ENCODE data around the gene DNAJC2.

Gene DNAJC2

DNA sequence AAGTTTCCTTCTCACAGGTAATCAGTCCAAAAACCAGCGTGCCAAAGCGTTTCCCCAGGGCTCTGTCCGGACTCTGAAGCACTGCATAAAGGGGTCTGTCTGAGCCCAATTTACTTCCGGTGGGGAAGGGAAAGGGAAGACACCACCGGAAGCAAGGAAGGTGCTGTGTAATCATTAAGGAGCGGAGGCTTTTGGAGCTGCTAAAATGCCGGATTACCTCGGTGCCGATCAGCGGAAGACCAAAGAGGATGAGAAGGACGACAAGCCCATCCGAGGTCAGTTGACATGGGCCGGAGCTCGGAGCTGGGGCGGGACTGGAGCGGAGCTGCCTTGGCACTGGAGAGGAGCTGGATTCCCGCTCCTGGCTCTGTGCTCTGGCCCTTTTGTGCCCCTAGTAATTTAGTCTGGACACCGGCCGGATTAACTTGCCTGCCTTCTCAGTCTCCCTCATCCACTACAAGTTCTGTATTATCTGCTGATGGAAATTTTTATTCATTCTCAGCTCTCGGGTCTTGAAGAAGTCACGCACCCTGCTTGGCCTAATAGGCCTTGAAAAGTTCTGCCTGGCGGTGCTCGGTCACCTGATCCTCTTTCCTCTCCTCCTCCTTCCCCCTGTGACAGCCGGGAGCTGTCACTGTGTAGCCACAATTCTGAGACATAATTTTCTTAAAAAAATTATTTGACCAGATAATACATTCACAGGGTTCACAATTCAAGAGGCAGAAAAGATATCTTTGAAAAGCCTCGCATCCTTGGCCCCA is 3.1 kb upstream of the DNAJC2 start, which contains the start of gene PSMC2:
PSMC2 (plus strand) TSS at position 137 of the 761 bp plus-strand sequence; CDS start at position 206, 69 bp downstream.
- Histone ChIP-seq H3K9ac (ENCODE audit: low read length) (peak within 1 kb of the TSS; percentile 83), H3K36me3 (ENCODE audit: low read length) (no peaks in the 10 kb centered on the region; the same call in 1 of the 2 replicates), H2AFZ (ENCODE audit: low read depth, low read length, severe bottlenecking) (peak within 1 kb of the TSS; percentile 84), H3K79me2 (ENCODE audit: insufficient read depth, low read length) (peaks cover 85% of the 10 kb centered on the region), H3K4me3 (ENCODE audit: insufficient read depth, low read length, poor library complexity, severe bottlenecking) (peak within 1 kb of the TSS; percentile 92), H3K4me2 (ENCODE audit: low read depth, low read length, poor library complexity, severe bottlenecking) (peak within 1 kb of the TSS; percentile 97), H3K9me2 (replicated peaks; ENCODE audit: insufficient read depth, low read length) (no peaks in the 10 kb centered on the region), H3K27me3 (ENCODE audit: low read length) (no peaks in the 10 kb centered on the region), H3F3A (ENCODE audit: insufficient read depth) (peaks cover 10% of the 10 kb centered on the region; the same call in 1 of the 2 replicates), H3K9me3 (ENCODE audit: insufficient read depth, low read length) (no peaks in the 10 kb centered on the region), H4K20me1 (ENCODE audit: low read depth, low read length) (0 out of 2 replicates have a peak, but pooled peaks cover 5% of the 10 kb centered on the region), H3K27ac (ENCODE audit: low read depth, low read length) (peak within 1 kb of the TSS; percentile 61)
- TF ChIP-seq EZH2phosphoT487 (conservative IDR thresholded peaks at IDR 0.05; ENCODE audit: low read length) = no peak
- no peak for TF ChIP-seq CTCF (IDR thresholded peaks at IDR 0.05; ENCODE audit: insufficient read depth, low read length, poor library complexity, severe bottlenecking)

DNA sequence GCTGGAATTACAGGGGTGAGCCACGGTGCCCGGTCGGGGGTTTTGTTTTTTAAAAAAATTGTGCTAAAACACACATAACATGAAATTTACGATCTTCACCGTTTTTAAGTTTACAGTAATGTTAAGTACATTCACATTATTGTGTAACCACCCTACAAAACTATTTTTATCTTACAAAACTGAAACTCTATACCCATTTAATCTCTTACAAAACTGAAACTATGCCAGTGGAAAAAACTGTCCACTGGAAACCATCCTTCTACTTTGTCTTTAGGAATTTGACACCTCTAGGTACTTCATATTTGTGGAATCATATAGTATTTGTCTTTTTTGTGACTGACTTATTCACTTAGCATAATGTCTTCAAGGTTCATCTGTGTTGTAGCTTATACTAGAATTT is 1.8 kb upstream of the DNAJC2 start:
- Histone ChIP-seq H3K79me2 (ENCODE audit: insufficient read depth, low read length) (peaks cover 85% of the 10 kb centered on the region), H3K4me2 (ENCODE audit: low read depth, low read length, poor library complexity, severe bottlenecking) (peak overlapping the region; percentile 97), H2AFZ (ENCODE audit: low read depth, low read length, severe bottlenecking) (peak overlapping the region; percentile 84), H4K20me1 (ENCODE audit: low read depth, low read length) (0 out of 2 replicates have a peak, but pooled peaks cover 5% of the 10 kb centered on the region), H3K27me3 (ENCODE audit: low read length) (no peaks in the 10 kb centered on the region), H3K4me3 (ENCODE audit: insufficient read depth, low read length, poor library complexity, severe bottlenecking) (no peak overlapping the region), H3K27ac (ENCODE audit: low read depth, low read length) (no peak overlapping the region), H3K9me2 (replicated peaks; ENCODE audit: insufficient read depth, low read length) (no peaks in the 10 kb centered on the region), H3K36me3 (ENCODE audit: low read length) (peaks cover 5% of the 10 kb centered on the region), H3K9me3 (ENCODE audit: insufficient read depth, low read length) (no peaks in the 10 kb centered on the region), H3K9ac (ENCODE audit: low read length) (no peak overlapping the region), H3F3A (ENCODE audit: insufficient read depth) (peaks cover 13% of the 10 kb centered on the region; the same call in 1 of the 2 replicates)
- no peak for TF ChIP-seq EZH2phosphoT487 (conservative IDR thresholded peaks at IDR 0.05; ENCODE audit: low read length)
- no peak for TF ChIP-seq CTCF (IDR thresholded peaks at IDR 0.05; ENCODE audit: insufficient read depth, low read length, poor library complexity, severe bottlenecking)

GRCh38 chr7:103343758-103344452 is 662 bp downstream of the DNAJC2 start:
- peak overlapping the region; percentile 67 for H3K27ac ChIP-seq (ENCODE audit: low read depth, low read length)
- H4K20me1 ChIP-seq (ENCODE audit: low read depth, low read length) = 0 out of 2 replicates have a peak, but pooled peaks cover 3% of the 10 kb centered on the region
- no peaks in the 10 kb centered on the region for H3K27me3 ChIP-seq (ENCODE audit: low read length)
- peak overlapping the region; percentile 84 for H3K4me3 ChIP-seq (ENCODE audit: insufficient read depth, low read length, poor library complexity, severe bottlenecking)
- H3K9me3 ChIP-seq (ENCODE audit: insufficient read depth, low read length) = no peaks in the 10 kb centered on the region
- peaks cover 13% of the 10 kb centered on the region; the same call in 1 of the 2 replicates for H3F3A ChIP-seq (ENCODE audit: insufficient read depth)
- H3K79me2 ChIP-seq (ENCODE audit: insufficient read depth, low read length) = peaks cover 84% of the 10 kb centered on the region
- peaks cover 17% of the 10 kb centered on the region for H3K36me3 ChIP-seq (ENCODE audit: low read length)
- peak overlapping the region; percentile 95 for H2AFZ ChIP-seq (ENCODE audit: low read depth, low read length, severe bottlenecking)
- H3K9ac ChIP-seq (ENCODE audit: low read length) = peak overlapping the region; percentile 88
- H3K9me2 ChIP-seq (replicated peaks; ENCODE audit: insufficient read depth, low read length) = no peaks in the 10 kb centered on the region
- H3K4me2 ChIP-seq (ENCODE audit: low read depth, low read length, poor library complexity, severe bottlenecking) = peak overlapping the region; percentile 77
- TF ChIP-seq CTCF (IDR thresholded peaks at IDR 0.05; ENCODE audit: insufficient read depth, low read length, poor library complexity, severe bottlenecking) (no peak), EZH2phosphoT487 (conservative IDR thresholded peaks at IDR 0.05; ENCODE audit: low read length) (no peak)
